Measurements from ENCODE around the gene SMIM9.
"Not testable (repeated sequence)": the region's sequence is repeated elsewhere in the genome, so short reads cannot be mapped to it uniquely, and the experiment has no call there.

Gene SMIM9

GRCh38 chrX:154818916-154819770 is 15.3 kb downstream of the SMIM9 start (continued):
- TF ChIP-seq ZNF280C (tag by site-specific recombination; IDR thresholded peaks at IDR 0.05) = no peak
- no peak for TF ChIP-seq RBAK (tag by site-specific recombination; IDR thresholded peaks at IDR 0.05)
- no peak for TF ChIP-seq ZNF654 (tag by site-specific recombination; IDR thresholded peaks at IDR 0.05; ENCODE audit: low read depth)
- TF ChIP-seq GFI1B (tag by site-specific recombination; IDR thresholded peaks at IDR 0.05) = no peak
- TF ChIP-seq ZNF239 (tag by site-specific recombination; IDR thresholded peaks at IDR 0.05) = no peak

- H3K4me3 ChIP-seq (ENCODE audit: low read depth, low read length); CTCF ChIA-PET; H3K27ac ChIP-seq (ENCODE audit: extremely low read depth, low read depth, low read length); H3K36me3 ChIP-seq (ENCODE audit: control insufficient read depth in 2 of 2, insufficient read depth in 1 of 2, low read length in 2 of 2); POLR2A ChIA-PET; H3K9me3 ChIP-seq (ENCODE audit: control insufficient read depth, insufficient read depth, low read depth, low read length); H3K4me1 ChIP-seq (ENCODE audit: control insufficient read depth, insufficient read depth, low read length): not testable (repeated sequence)
These were observed 17.3 kb downstream of the SMIM9 start for GRCh38 chrX:154817048-154817618.

GRCh38 chrX:154816326-154816898 is 18.1 kb downstream of the SMIM9 start:
- H3K36me3 ChIP-seq (ENCODE audit: control insufficient read depth in 2 of 2, insufficient read depth in 1 of 2, low read length in 2 of 2); H3K4me3 ChIP-seq (ENCODE audit: low read depth, low read length); H3K4me1 ChIP-seq (ENCODE audit: control insufficient read depth, insufficient read depth, low read length); H3K9me3 ChIP-seq (ENCODE audit: control insufficient read depth, insufficient read depth, low read depth, low read length); CTCF ChIA-PET; POLR2A ChIA-PET; H3K27ac ChIP-seq (ENCODE audit: extremely low read depth, low read depth, low read length): not testable (repeated sequence)

GRCh38 chrX:154815274-154815818 is 19.1 kb downstream of the SMIM9 start:
- CTCF ChIA-PET = no interaction called here

More at GRCh38 chrX:154815274-154815818, 19.1 kb downstream of the SMIM9 start:
- TF ChIP-seq ZSCAN16 (tag by site-specific recombination; IDR thresholded peaks at IDR 0.05) (no peak), ZNF621 (tag by site-specific recombination; IDR thresholded peaks at IDR 0.05) (no peak), ZNF394 (tag by site-specific recombination; IDR thresholded peaks at IDR 0.05; ENCODE audit: borderline replicate concordance) (no peak), ZNF658 (tag by site-specific recombination; IDR thresholded peaks at IDR 0.05) (no peak), ZNF449 (tag by site-specific recombination; IDR thresholded peaks at IDR 0.05) (no peak), ZBTB1 (tag by site-specific recombination; IDR thresholded peaks at IDR 0.05) (no peak), ZNF701 (tag by site-specific recombination; IDR thresholded peaks at IDR 0.05) (no peak), HOXC10 (CRISPR knock-in tag; IDR thresholded peaks at IDR 0.05) (no peak), RBAK (tag by site-specific recombination; IDR thresholded peaks at IDR 0.05) (no peak), ZNF112 (tag by site-specific recombination; IDR thresholded peaks at IDR 0.05) (no peak), ZNF146 (tag by site-specific recombination; IDR thresholded peaks at IDR 0.05) (no peak), ZNF239 (tag by site-specific recombination; IDR thresholded peaks at IDR 0.05) (no peak), ZNF624 (tag by site-specific recombination; IDR thresholded peaks at IDR 0.05) (no peak), BCL11B (tag by site-specific recombination; IDR thresholded peaks at IDR 0.05; ENCODE audit: low read depth) (no peak), PRDM4 (tag by site-specific recombination; IDR thresholded peaks at IDR 0.05) (no peak), ZFP69B (tag by site-specific recombination; IDR thresholded peaks at IDR 0.05) (no peak)
- Histone ChIP-seq H3K4me1 (ENCODE audit: control insufficient read depth, insufficient read depth, low read length) (peaks cover 4% of the 10 kb centered on the region; the same call in 1 of the 2 replicates), H3K4me3 (ENCODE audit: low read depth, low read length) (no peak overlapping the region), H3K27ac (ENCODE audit: extremely low read depth, low read depth, low read length) (no peak overlapping the region), H3K9me3 (ENCODE audit: control insufficient read depth, insufficient read depth, low read depth, low read length) (no peaks in the 10 kb centered on the region; the same call in 1 of the 2 replicates), H3K36me3 (ENCODE audit: control insufficient read depth in 2 of 2, insufficient read depth in 1 of 2, low read length in 2 of 2) (no peaks in the 10 kb centered on the region)
- POLR2A ChIA-PET = interaction anchor here (1.0 kb wide), 1 partner anchor 10 kb away, joined by 3 read pairs; the partner anchor contains the start of gene MPP1

Data from HEK293 (cell line).